DOHH2 (cell line): ENCODE results near the gene FSCN2.
A peak's percentile ranks its signal among the peaks of the same experiment; 100 is the strongest.

Source experiments
- EZH2phosphoT487 ChIP-seq: fragments of 200-600 bp; sonication (generic); IDR thresholded peaks from 2 replicates; pipeline ENCODE4 v1.6.1; 2017; ENCODE audit warnings: borderline replicate concordance, mild to moderate bottlenecking, antibody characterized with exemption, low read length, moderate library complexity, mixed read lengths
- TF ChIP-seq, protein P1 (sequence below): fragments of 200-600 bp; sonication (generic); IDR thresholded peaks from one replicate; pipeline ENCODE4 v1.5.1; 2014; ENCODE audit warnings: antibody characterized with exemption, mild to moderate bottlenecking, low read depth, low read length; ENCODE audit not compliant: poor library complexity, severe bottlenecking

DNA sequence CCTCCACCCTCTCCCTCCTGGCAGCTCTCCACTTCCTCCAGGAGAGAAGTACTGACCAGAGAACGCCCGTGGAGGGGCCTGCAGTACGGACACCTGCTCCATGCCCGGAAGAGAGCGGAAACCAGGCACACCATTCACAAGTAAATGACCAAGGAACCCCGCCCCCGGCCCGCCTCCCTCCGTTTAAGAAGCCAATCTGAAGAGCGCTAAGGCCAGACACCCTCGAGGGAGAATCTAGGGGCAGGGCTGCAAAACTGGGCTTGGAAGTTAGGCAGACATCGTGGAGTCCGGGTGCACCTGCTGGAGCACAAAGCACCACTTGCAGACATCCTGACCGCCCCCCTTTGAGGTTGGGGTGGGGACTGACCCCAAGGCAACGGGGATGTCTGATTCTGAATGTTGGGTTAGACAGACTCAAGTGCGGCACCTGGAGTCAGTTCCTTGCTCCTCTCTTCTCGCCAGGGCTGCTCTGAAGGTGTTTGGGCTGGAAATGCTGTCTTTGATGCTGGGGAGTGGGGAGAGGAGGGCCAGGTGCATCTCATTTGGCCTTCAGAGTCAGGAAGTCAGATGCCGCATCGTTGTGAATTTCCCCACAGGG is 24.9 kb downstream of the FSCN2 start:
- TF ChIP-seq, protein P1, sequence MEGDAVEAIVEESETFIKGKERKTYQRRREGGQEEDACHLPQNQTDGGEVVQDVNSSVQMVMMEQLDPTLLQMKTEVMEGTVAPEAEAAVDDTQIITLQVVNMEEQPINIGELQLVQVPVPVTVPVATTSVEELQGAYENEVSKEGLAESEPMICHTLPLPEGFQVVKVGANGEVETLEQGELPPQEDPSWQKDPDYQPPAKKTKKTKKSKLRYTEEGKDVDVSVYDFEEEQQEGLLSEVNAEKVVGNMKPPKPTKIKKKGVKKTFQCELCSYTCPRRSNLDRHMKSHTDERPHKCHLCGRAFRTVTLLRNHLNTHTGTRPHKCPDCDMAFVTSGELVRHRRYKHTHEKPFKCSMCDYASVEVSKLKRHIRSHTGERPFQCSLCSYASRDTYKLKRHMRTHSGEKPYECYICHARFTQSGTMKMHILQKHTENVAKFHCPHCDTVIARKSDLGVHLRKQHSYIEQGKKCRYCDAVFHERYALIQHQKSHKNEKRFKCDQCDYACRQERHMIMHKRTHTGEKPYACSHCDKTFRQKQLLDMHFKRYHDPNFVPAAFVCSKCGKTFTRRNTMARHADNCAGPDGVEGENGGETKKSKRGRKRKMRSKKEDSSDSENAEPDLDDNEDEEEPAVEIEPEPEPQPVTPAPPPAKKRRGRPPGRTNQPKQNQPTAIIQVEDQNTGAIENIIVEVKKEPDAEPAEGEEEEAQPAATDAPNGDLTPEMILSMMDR, result peak; percentile 38
- TF ChIP-seq EZH2phosphoT487, result no peak
